Mesendoderm (in vitro differentiated cells): ENCODE measurements around the gene SNX27. TPM values are rescaled to one million over a fixed set of nuclear protein-coding genes. Genes with fewer than 3 reads are reported as not detected.

ENCODE experiments used
- DNase-seq: peaks from one replicate; pipeline ENCODE4 v3.0.0; 2013
- H2AK5ac ChIP-seq: 2 replicates; pipeline ENCODE4 v1.6.1; 2013; ENCODE audit warnings: low read length, inconsistent platforms
- H2BK120ac ChIP-seq: 2 replicates; pipeline ENCODE4 v1.6.1; 2013; ENCODE audit warnings: low read depth, mild to moderate bottlenecking, low read length, moderate library complexity, mixed read lengths
- H2BK15ac ChIP-seq: replicated peaks from 2 replicates; pipeline ENCODE4 v1.6.1; 2013; ENCODE audit warnings: low read depth, mild to moderate bottlenecking, moderate library complexity
- H2BK5ac ChIP-seq: 2 replicates; pipeline ENCODE4 v1.6.1; 2013; ENCODE audit warnings: low read length, inconsistent platforms
- H3K18ac ChIP-seq: 2 replicates; pipeline ENCODE4 v1.6.1; 2013; ENCODE audit warnings: mild to moderate bottlenecking, low read length, mixed read lengths
- H3K23ac ChIP-seq: one replicate; pipeline ENCODE4 v1.6.1; 2013; ENCODE audit warnings: low read length
- H3K27ac ChIP-seq: 2 replicates; pipeline ENCODE4 v1.5.1; 2013; ENCODE audit warnings: low read depth, mild to moderate bottlenecking, inconsistent platforms, low read length, moderate library complexity
- H3K27me3 ChIP-seq: 2 replicates; pipeline ENCODE4 v1.6.1; 2013; ENCODE audit warnings: low read length, control low read depth, mild to moderate bottlenecking, inconsistent platforms; ENCODE audit not compliant: insufficient read depth, poor library complexity
- H3K36me3 ChIP-seq: 2 replicates; pipeline ENCODE4 v1.6.1; 2013; ENCODE audit warnings: low read length, inconsistent platforms; ENCODE audit not compliant: control insufficient read depth, insufficient read depth
- H3K4ac ChIP-seq: one replicate; pipeline ENCODE4 v1.6.1; 2013; ENCODE audit warnings: low read depth, mild to moderate bottlenecking, low read length, moderate library complexity
- H3K4me1 ChIP-seq: 2 replicates; pipeline ENCODE4 v1.6.1; 2013; ENCODE audit warnings: low read depth, low read length, inconsistent platforms; ENCODE audit not compliant: control insufficient read depth
- H3K4me2 ChIP-seq: 2 replicates; pipeline ENCODE4 v1.6.1; 2013; ENCODE audit warnings: low read length
- H3K4me3 ChIP-seq: 2 replicates; pipeline ENCODE4 v1.5.1; 2013; ENCODE audit warnings: mild to moderate bottlenecking, low read length
- H3K56ac ChIP-seq: one replicate; pipeline ENCODE4 v1.6.1; 2013; ENCODE audit warnings: low read length
- H3K79me1 ChIP-seq: 2 replicates; pipeline ENCODE4 v1.6.1; 2013; ENCODE audit warnings: low read length, inconsistent platforms
- H3K79me2 ChIP-seq: 2 replicates; pipeline ENCODE4 v1.6.1; 2013; ENCODE audit warnings: mild to moderate bottlenecking, low read length; ENCODE audit not compliant: control insufficient read depth, insufficient read depth
- H3K9ac ChIP-seq: 2 replicates; pipeline ENCODE4 v1.6.1; 2013; ENCODE audit warnings: low read length, inconsistent platforms
- H4K5ac ChIP-seq: one replicate; pipeline ENCODE4 v1.6.1; 2013; ENCODE audit warnings: low read length
- H4K8ac ChIP-seq: one replicate; pipeline ENCODE4 v1.6.1; 2013; ENCODE audit warnings: low read depth, mild to moderate bottlenecking, control low read depth, low read length, moderate library complexity
- WGBS: extraction: QIAGEN DNeasy Blood & Tissue Kit; methylation state at CpG from one replicate; pipeline ENCODE4 v1.1.7; 2013; ENCODE audit warnings: low lambda C conversion rate, missing lambda C conversion rate; ENCODE audit not compliant: insufficient coverage; ENCODE audit errors: extremely low coverage; 5-methylcytosine and 5-hydroxymethylcytosine counted together
- small RNA-seq: library from polyadenylated mRNA; stranded (forward); fragments of <200 nt; extraction: miRNeasy Mini kit (QIAGEN cat#:217004); gene quantifications from one replicate; pipeline ENCODE3, GENCODE V24; 2013; ENCODE audit not compliant: insufficient read depth

The SNX27 gene

DNA sequence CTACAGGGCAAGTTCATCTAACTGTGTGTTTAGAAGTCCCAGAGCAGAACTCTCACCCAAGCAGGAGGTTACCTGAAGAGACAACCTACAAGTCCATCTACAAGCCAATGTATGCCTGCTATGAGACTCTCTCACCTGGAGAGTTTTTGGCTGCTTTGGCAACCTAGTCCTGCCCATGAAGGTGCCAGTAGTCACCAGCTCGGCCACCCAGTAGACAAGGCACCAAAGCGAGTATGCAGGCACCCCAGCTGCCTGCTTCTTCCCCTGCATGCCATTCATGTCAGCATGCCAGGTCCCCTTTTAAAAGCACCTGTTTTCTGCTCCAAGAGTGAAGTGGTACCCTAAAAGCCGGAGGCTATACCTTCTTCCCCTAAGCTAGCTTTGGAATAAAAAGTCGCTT, 129.7 kb downstream of the SNX27 start:
- no peak for DNase-seq
- H3K27me3 ChIP-seq, result no peaks in the 10 kb centered on the region
- no peak overlapping the region for H3K56ac ChIP-seq
- WGBS, result no CpG with 5 or more reads among the region's 4 CpGs
- no peak overlapping the region for H3K4ac ChIP-seq
- H3K9ac ChIP-seq, result no peak overlapping the region
- H3K18ac ChIP-seq, result no peak overlapping the region
- H3K4me3 ChIP-seq, result no peak overlapping the region
- H4K5ac ChIP-seq, result no peak overlapping the region
- no peaks in the 10 kb centered on the region for H3K4me1 ChIP-seq
- no peaks in the 10 kb centered on the region for H3K79me1 ChIP-seq
- no peak overlapping the region for H4K8ac ChIP-seq
- no peak overlapping the region for H2AK5ac ChIP-seq
- H3K4me2 ChIP-seq, result no peak overlapping the region
- no peak overlapping the region for H3K27ac ChIP-seq
- H2BK15ac ChIP-seq, result no peak overlapping the region
- no peak overlapping the region for H3K23ac ChIP-seq
- no peak overlapping the region for H2BK5ac ChIP-seq
- no peak overlapping the region for H2BK120ac ChIP-seq
- H3K79me2 ChIP-seq, result no peaks in the 10 kb centered on the region
- H3K36me3 ChIP-seq, result no peaks in the 10 kb centered on the region

Small RNA genes lying within 50 kb of the gene (small RNA-seq; reads per million reads assigned to genes)
- gene RNU6-1062P (not detected), gene RNU6-662P (not detected)
